Keratinocyte (primary cell): ENCODE data around the gene AHNAK2. TPM values are rescaled to one million over a fixed set of nuclear protein-coding genes. Genes with fewer than 3 reads are reported as not detected.

Experiments used
- DNase-seq: peaks from one replicate; pipeline ENCODE4 v3.0.0-alpha.2; 2011; ENCODE audit warnings: low read depth, missing footprints, low spot score
- FAIRE-seq: peaks from 2 replicates; lab custom pipeline; 2011; peaks lifted over from hg19 to GRCh38; lab: Jason Lieb, UNC
- H2AFZ ChIP-seq: 2 replicates; pipeline ENCODE4 v1.6.0; 2012; ENCODE audit warnings: low read length, control low read depth, inconsistent platforms; ENCODE audit not compliant: control insufficient read depth
- H3K27ac ChIP-seq: 2 replicates; pipeline ENCODE4 v1.5.1; 2011; ENCODE audit warnings: low read length; ENCODE audit not compliant: control insufficient read depth, insufficient read depth
- H3K27me3 ChIP-seq: 3 replicates; pipeline ENCODE4 v1.6.0; 2011; ENCODE audit warnings: low read length; ENCODE audit not compliant: control insufficient read depth, insufficient read depth; ENCODE audit errors: extremely low read depth
- H3K36me3 ChIP-seq, 2 experiments: 2 replicates in 1 of 2; 3 replicates in 1 of 2; pipeline ENCODE4 v1.5.1; 2011; ENCODE audit warnings: low read length in 2 of 2, mild to moderate bottlenecking in 1 of 2; ENCODE audit not compliant: control insufficient read depth in 2 of 2, insufficient read depth in 2 of 2; ENCODE audit errors: extremely low read depth in 1 of 2
- H3K4me1 ChIP-seq: 3 replicates; pipeline ENCODE4 v1.5.1; 2011; ENCODE audit warnings: low read length; ENCODE audit not compliant: control insufficient read depth, insufficient read depth; ENCODE audit errors: extremely low read depth
- H3K4me2 ChIP-seq: 3 replicates; pipeline ENCODE4 v1.6.0; 2011; ENCODE audit warnings: low read depth, low read length; ENCODE audit not compliant: control insufficient read depth, insufficient read depth; ENCODE audit errors: extremely low read depth
- H3K4me3 ChIP-seq, 3 experiments: fragments of 200-600 bp in 1 of 3; sonication (generic) in 1 of 3; 2 replicates in 2 of 3; 3 replicates in 1 of 3; pipeline ENCODE4 v1.5.1; 2011 to 2016; ENCODE audit warnings: low read length in 3 of 3, mild to moderate bottlenecking in 3 of 3, control low read depth in 2 of 3, inconsistent platforms in 1 of 3, low read depth in 1 of 3, mixed read lengths in 1 of 3, mixed run types in 1 of 3, moderate library complexity in 1 of 3; ENCODE audit not compliant: control insufficient read depth in 2 of 3, insufficient read depth in 2 of 3; ENCODE audit errors: extremely low read depth in 1 of 3
- H3K79me2 ChIP-seq: 2 replicates; pipeline ENCODE4 v1.6.0; 2012; ENCODE audit warnings: low read length; ENCODE audit not compliant: control insufficient read depth, insufficient read depth
- H3K9ac ChIP-seq: 3 replicates; pipeline ENCODE4 v1.6.0; 2011; ENCODE audit warnings: low read length; ENCODE audit not compliant: control insufficient read depth, insufficient read depth; ENCODE audit errors: extremely low read depth
- H3K9me1 ChIP-seq: 3 replicates; pipeline ENCODE4 v1.6.0; 2011; ENCODE audit warnings: low read length; ENCODE audit not compliant: control insufficient read depth, insufficient read depth; ENCODE audit errors: extremely low read depth
- H3K9me3 ChIP-seq: 2 replicates; pipeline ENCODE4 v1.5.1; 2012; ENCODE audit warnings: low read depth, low read length; ENCODE audit not compliant: control insufficient read depth
- H4K20me1 ChIP-seq: 3 replicates; pipeline ENCODE4 v1.6.0; 2011; ENCODE audit warnings: low read length; ENCODE audit not compliant: control insufficient read depth, insufficient read depth; ENCODE audit errors: extremely low read depth
- EZH2 ChIP-seq: IDR thresholded peaks from one replicate; pipeline ENCODE4 v1.6.1; 2012; ENCODE audit warnings: inconsistent platforms, mild to moderate bottlenecking, low read length, moderate library complexity
- dilution Hi-C: fragments of 300-500 bp; cut with MboI; formaldehyde crosslinking; loops from one replicate; pipeline ENCODE4 v1.7.0; 2020; ENCODE audit warnings: low sequenced_read_pairs; ENCODE audit not compliant: extremely low pct_ligation_motif_present
- polyA plus RNA-seq, 5 experiments: library from polyadenylated mRNA; depleted of rRNA in 3 of 5; stranded (reverse) in 3 of 5; stranded (forward) in 1 of 5; unstranded in 1 of 5; fragments of >200 nt; gene quantifications; 1 replicate in 1 of 5; 2 replicates in 3 of 5; 3 replicates in 1 of 5; pipeline versions ENCODE4 v1.2.1 to v1.2.3, GENCODE V29; 2011 to 2012; ENCODE audit warnings: missing spikeins in 2 of 5, low read depth in 1 of 5, low replicate concordance in 1 of 5
- TF ChIP-seq, protein P1 (sequence below), 3 experiments: IDR thresholded peaks in 1 of 3; conservative IDR thresholded peaks in 1 of 3; optimal IDR thresholded peaks in 1 of 3; 2 replicates in 2 of 3; 3 replicates in 1 of 3; pipeline versions ENCODE3 to v1.5.1; 2011; ENCODE audit warnings: low read length in 3 of 3, mild to moderate bottlenecking in 3 of 3, moderate library complexity in 2 of 3, control low read depth in 1 of 3, inconsistent platforms in 1 of 3; ENCODE audit not compliant: insufficient read depth in 2 of 3; ENCODE audit errors: extremely low read depth in 1 of 3

The AHNAK2 gene
- polyA plus RNA-seq, 1 donor (not counting 4 experiments of a cell fraction or from before 2014, with no cell fraction given), result 164 TPM

DNA sequence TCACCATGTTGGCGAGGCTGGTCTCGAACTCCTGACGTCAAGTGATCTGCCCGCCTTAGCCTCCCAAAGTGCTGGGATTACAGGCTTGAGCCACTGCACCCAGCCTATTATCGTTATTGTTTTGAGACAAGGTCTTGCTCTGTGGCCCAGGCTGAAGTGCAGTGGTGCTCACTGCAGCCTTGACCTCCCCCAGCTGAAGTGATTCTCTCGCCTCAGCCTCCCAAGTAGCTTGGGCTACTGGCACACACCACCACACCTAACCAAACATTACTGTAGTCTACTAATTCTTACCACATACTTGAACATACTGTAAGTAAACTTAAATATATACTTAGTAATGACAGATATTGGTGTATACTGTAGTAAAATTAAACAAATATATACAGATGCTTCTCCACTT, 47.3 kb upstream of the AHNAK2 start:
- peak overlapping the region; percentile 89 for H3K27ac ChIP-seq
- H3K4me3 ChIP-seq, result no peak overlapping the region
- peak overlapping the region; percentile 31 for H3K9ac ChIP-seq
- no peak overlapping the region for H2AFZ ChIP-seq
- H3K27me3 ChIP-seq, result no peaks in the 10 kb centered on the region
- H3K79me2 ChIP-seq, result peaks cover 12% of the 10 kb centered on the region
- DNase-seq (no peak), FAIRE-seq (no peak)
- H3K9me3 ChIP-seq, result no peaks in the 10 kb centered on the region
- peaks cover 69% of the 10 kb centered on the region for H3K4me1 ChIP-seq
- H4K20me1 ChIP-seq, result no peaks in the 10 kb centered on the region
- TF ChIP-seq, protein P1, sequence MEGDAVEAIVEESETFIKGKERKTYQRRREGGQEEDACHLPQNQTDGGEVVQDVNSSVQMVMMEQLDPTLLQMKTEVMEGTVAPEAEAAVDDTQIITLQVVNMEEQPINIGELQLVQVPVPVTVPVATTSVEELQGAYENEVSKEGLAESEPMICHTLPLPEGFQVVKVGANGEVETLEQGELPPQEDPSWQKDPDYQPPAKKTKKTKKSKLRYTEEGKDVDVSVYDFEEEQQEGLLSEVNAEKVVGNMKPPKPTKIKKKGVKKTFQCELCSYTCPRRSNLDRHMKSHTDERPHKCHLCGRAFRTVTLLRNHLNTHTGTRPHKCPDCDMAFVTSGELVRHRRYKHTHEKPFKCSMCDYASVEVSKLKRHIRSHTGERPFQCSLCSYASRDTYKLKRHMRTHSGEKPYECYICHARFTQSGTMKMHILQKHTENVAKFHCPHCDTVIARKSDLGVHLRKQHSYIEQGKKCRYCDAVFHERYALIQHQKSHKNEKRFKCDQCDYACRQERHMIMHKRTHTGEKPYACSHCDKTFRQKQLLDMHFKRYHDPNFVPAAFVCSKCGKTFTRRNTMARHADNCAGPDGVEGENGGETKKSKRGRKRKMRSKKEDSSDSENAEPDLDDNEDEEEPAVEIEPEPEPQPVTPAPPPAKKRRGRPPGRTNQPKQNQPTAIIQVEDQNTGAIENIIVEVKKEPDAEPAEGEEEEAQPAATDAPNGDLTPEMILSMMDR (optimal IDR thresholded peaks at IDR 0.05 in 1 of 3, IDR thresholded peaks at IDR 0.05 in 1 of 3, conservative IDR thresholded peaks at IDR 0.05 in 1 of 3; ENCODE audit: extremely low read depth in 1 of 3, insufficient read depth in 2 of 3, low read length in 3 of 3), result no peak
- TF ChIP-seq EZH2, result no peak
- H3K36me3 ChIP-seq, result peaks cover 0 to 2% of the 10 kb centered on the region in 2 experiments
- no peaks in the 10 kb centered on the region for H3K9me1 ChIP-seq
- peak overlapping the region; percentile 20 for H3K4me2 ChIP-seq
- dilution Hi-C loops, result no loop called here

DNA sequence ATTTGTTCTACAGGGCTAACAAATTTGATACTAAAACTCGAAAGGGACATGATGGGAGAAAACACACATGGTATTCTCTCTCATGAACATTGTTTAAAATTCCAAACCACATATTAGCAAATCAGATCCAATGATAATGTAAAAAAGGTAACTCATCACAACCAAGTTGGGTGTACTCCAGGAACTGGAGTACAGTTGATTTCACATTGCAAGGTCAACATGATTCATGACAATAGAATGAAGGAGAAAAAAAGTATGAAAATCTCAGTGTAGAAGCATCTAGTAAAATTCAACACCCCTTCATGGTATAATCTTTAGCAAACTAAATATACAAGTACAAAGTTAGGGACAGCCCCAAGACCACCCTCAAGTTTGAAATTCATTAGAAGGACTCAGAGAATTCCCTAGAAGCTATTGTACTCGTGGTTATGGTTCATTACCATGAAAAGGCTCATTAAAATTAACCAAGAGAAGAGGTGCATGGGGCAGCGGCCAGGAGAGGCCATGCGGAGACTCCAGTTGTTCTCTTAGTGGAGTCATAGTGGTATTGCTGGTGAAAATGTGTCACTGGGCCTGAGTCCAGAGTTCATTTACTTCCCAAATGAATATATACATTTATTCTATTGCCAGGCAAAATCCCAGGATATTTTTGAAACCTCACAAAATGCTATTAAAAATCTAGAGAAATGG, 45.8 kb upstream of the AHNAK2 start:
- H3K4me3 ChIP-seq, result peak overlapping the region in 1 of 3 experiments; percentile 26
- no peak overlapping the region for H2AFZ ChIP-seq
- peak overlapping the region; percentile 55 for H3K9ac ChIP-seq
- H3K27me3 ChIP-seq, result no peaks in the 10 kb centered on the region
- H3K36me3 ChIP-seq, result peaks cover 0 to 6% of the 10 kb centered on the region in 2 experiments
- dilution Hi-C loops, result no loop called here
- no peaks in the 10 kb centered on the region for H3K9me1 ChIP-seq
- peaks cover 70% of the 10 kb centered on the region for H3K4me1 ChIP-seq
- peak overlapping the region; percentile 89 for H3K27ac ChIP-seq
- H3K9me3 ChIP-seq, result no peaks in the 10 kb centered on the region
- H3K4me2 ChIP-seq, result peak overlapping the region; percentile 58
- peaks cover 27% of the 10 kb centered on the region for H3K79me2 ChIP-seq
- no peak for DNase-seq
- FAIRE-seq, result no peak
- no peak for TF ChIP-seq EZH2
- TF ChIP-seq, protein P1 (optimal IDR thresholded peaks at IDR 0.05 in 1 of 3, IDR thresholded peaks at IDR 0.05 in 1 of 3, conservative IDR thresholded peaks at IDR 0.05 in 1 of 3; ENCODE audit: extremely low read depth in 1 of 3, insufficient read depth in 2 of 3, low read length in 3 of 3), result no peak
- H4K20me1 ChIP-seq, result peaks cover 5% of the 10 kb centered on the region
